ENCODE results near the gene COX7A2L. TPM values are rescaled to one million over a fixed set of nuclear protein-coding genes. Genes with fewer than 3 reads are reported as not detected.

COX7A2L gene
- total RNA-seq, 1 donor from 2014 or later = 126 TPM

- no peak overlapping the region for H3K27ac ChIP-seq (ENCODE audit: low read depth, low read length)
- no peak for DNase-seq (ENCODE audit: low read depth)
- H3K9me3 ChIP-seq (ENCODE audit: insufficient read depth, low read depth, low read length) = no peaks in the 10 kb centered on the region
- H3K36me3 ChIP-seq (ENCODE audit: insufficient read depth, low read length) = no peaks in the 10 kb centered on the region
- no peak overlapping the region for H3K9ac ChIP-seq (ENCODE audit: low read length)
- no peak overlapping the region for H2AFZ ChIP-seq (ENCODE audit: low read depth, low read length)
- no peak for TF ChIP-seq EZH2 (IDR thresholded peaks at IDR 0.05; ENCODE audit: insufficient read depth, low read length)
- TF ChIP-seq, protein P1, sequence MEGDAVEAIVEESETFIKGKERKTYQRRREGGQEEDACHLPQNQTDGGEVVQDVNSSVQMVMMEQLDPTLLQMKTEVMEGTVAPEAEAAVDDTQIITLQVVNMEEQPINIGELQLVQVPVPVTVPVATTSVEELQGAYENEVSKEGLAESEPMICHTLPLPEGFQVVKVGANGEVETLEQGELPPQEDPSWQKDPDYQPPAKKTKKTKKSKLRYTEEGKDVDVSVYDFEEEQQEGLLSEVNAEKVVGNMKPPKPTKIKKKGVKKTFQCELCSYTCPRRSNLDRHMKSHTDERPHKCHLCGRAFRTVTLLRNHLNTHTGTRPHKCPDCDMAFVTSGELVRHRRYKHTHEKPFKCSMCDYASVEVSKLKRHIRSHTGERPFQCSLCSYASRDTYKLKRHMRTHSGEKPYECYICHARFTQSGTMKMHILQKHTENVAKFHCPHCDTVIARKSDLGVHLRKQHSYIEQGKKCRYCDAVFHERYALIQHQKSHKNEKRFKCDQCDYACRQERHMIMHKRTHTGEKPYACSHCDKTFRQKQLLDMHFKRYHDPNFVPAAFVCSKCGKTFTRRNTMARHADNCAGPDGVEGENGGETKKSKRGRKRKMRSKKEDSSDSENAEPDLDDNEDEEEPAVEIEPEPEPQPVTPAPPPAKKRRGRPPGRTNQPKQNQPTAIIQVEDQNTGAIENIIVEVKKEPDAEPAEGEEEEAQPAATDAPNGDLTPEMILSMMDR (IDR thresholded peaks at IDR 0.05; ENCODE audit: insufficient read depth, low read depth, low read length) = no peak
- H3K27ac Mint-ChIP-seq (ENCODE audit: unreplicated experiment) = no peak overlapping the region
- no peaks in the 10 kb centered on the region for H3K79me2 ChIP-seq (ENCODE audit: insufficient read depth, low read length)
- H3K27me3 Mint-ChIP-seq (ENCODE audit: low read depth, unreplicated experiment) = no peaks in the 10 kb centered on the region
- H3K9me3 Mint-ChIP-seq (ENCODE audit: unreplicated experiment) = no peaks in the 10 kb centered on the region
- no peak overlapping the region for H3K4me2 ChIP-seq (ENCODE audit: low read length)
- no peaks in the 10 kb centered on the region for H3K36me3 Mint-ChIP-seq (ENCODE audit: low read depth, unreplicated experiment)
- H3K4me3 Mint-ChIP-seq (ENCODE audit: unreplicated experiment) = no peak overlapping the region
- H3K27me3 ChIP-seq (ENCODE audit: insufficient read depth, low read length) = peaks cover 6% of the 10 kb centered on the region
- no peaks in the 10 kb centered on the region for H4K20me1 ChIP-seq (ENCODE audit: insufficient read depth, low read length)
- no peaks in the 10 kb centered on the region for H3K4me1 ChIP-seq (ENCODE audit: insufficient read depth, low read length)
- H3K4me1 Mint-ChIP-seq (ENCODE audit: low read depth, unreplicated experiment) = peaks cover 5% of the 10 kb centered on the region
- no peak overlapping the region for H3K4me3 ChIP-seq (ENCODE audit: insufficient read depth, low read depth, low read length)
- no peak for FAIRE-seq
These were observed 8.0 kb upstream of the COX7A2L start for GRCh38 chr2:42368817-42369531.

GRCh38 chr2:42367835-42368234 is 6.8 kb upstream of the COX7A2L start:
- H3K9me3 ChIP-seq (ENCODE audit: insufficient read depth, low read depth, low read length) = no peaks in the 10 kb centered on the region
- H3K4me2 ChIP-seq (ENCODE audit: low read length) = no peak overlapping the region
- peaks cover 5% of the 10 kb centered on the region for H3K4me1 Mint-ChIP-seq (ENCODE audit: low read depth, unreplicated experiment)
- no peaks in the 10 kb centered on the region for H3K36me3 Mint-ChIP-seq (ENCODE audit: low read depth, unreplicated experiment)
- no peaks in the 10 kb centered on the region for H4K20me1 ChIP-seq (ENCODE audit: insufficient read depth, low read length)
- H3K4me1 ChIP-seq (ENCODE audit: insufficient read depth, low read length) = no peaks in the 10 kb centered on the region
- no peaks in the 10 kb centered on the region for H3K27me3 Mint-ChIP-seq (ENCODE audit: low read depth, unreplicated experiment)
- H3K9me3 Mint-ChIP-seq (ENCODE audit: unreplicated experiment) = no peaks in the 10 kb centered on the region
- peaks cover 9% of the 10 kb centered on the region for H3K27me3 ChIP-seq (ENCODE audit: insufficient read depth, low read length)
- no peaks in the 10 kb centered on the region for H3K79me2 ChIP-seq (ENCODE audit: insufficient read depth, low read length)
- no peak overlapping the region for H3K27ac ChIP-seq (ENCODE audit: low read depth, low read length)
- no peak overlapping the region for H3K4me3 Mint-ChIP-seq (ENCODE audit: unreplicated experiment)
- TF ChIP-seq EZH2 (IDR thresholded peaks at IDR 0.05; ENCODE audit: insufficient read depth, low read length) = no peak
- TF ChIP-seq, protein P1 (IDR thresholded peaks at IDR 0.05; ENCODE audit: insufficient read depth, low read depth, low read length) = no peak
- no peak overlapping the region for H3K9ac ChIP-seq (ENCODE audit: low read length)
- DNase-seq (ENCODE audit: low read depth) (no peak), FAIRE-seq (no peak)
- H3K36me3 ChIP-seq (ENCODE audit: insufficient read depth, low read length) = no peaks in the 10 kb centered on the region
- H3K27ac Mint-ChIP-seq (ENCODE audit: unreplicated experiment) = no peak overlapping the region
- no peak overlapping the region for H2AFZ ChIP-seq (ENCODE audit: low read depth, low read length)
- H3K4me3 ChIP-seq (ENCODE audit: insufficient read depth, low read depth, low read length) = no peak overlapping the region

DNA sequence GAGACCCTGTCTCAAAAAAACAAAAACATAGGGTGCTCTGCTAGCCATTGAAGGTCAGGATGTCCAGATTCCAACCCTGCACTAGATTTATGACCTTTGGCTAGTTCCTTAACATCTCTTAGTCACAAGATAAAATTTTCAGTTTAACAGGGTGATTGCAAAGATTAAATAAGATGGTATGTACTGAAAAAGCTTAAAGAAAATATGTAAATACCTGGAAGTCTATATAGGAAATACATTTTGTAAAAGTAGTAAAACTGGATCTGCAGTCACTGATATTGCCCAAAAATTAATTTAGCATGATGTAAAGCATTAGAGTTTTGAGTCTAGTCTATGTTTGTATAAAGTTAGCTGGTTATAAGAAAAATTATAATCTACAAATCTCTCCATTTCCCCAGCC is 5.4 kb upstream of the COX7A2L start:
- DNase-seq (ENCODE audit: low read depth) = no peak
- H3K27me3 ChIP-seq (ENCODE audit: insufficient read depth, low read length) = peaks cover 9% of the 10 kb centered on the region
- no peak overlapping the region for H3K27ac Mint-ChIP-seq (ENCODE audit: unreplicated experiment)
- H3K36me3 ChIP-seq (ENCODE audit: insufficient read depth, low read length) = no peaks in the 10 kb centered on the region
- no peaks in the 10 kb centered on the region for H3K27me3 Mint-ChIP-seq (ENCODE audit: low read depth, unreplicated experiment)
- H3K79me2 ChIP-seq (ENCODE audit: insufficient read depth, low read length) = no peaks in the 10 kb centered on the region
- no peak overlapping the region for H3K27ac ChIP-seq (ENCODE audit: low read depth, low read length)
- H3K4me3 Mint-ChIP-seq (ENCODE audit: unreplicated experiment) = no peak overlapping the region
- H3K9me3 Mint-ChIP-seq (ENCODE audit: unreplicated experiment) = no peaks in the 10 kb centered on the region
- no peaks in the 10 kb centered on the region for H3K4me1 Mint-ChIP-seq (ENCODE audit: low read depth, unreplicated experiment)
- no peaks in the 10 kb centered on the region for H3K36me3 Mint-ChIP-seq (ENCODE audit: low read depth, unreplicated experiment)
- no peak overlapping the region for H3K4me2 ChIP-seq (ENCODE audit: low read length)
- H2AFZ ChIP-seq (ENCODE audit: low read depth, low read length) = no peak overlapping the region
- H3K9ac ChIP-seq (ENCODE audit: low read length) = no peak overlapping the region
- H3K4me1 ChIP-seq (ENCODE audit: insufficient read depth, low read length) = no peaks in the 10 kb centered on the region
- FAIRE-seq = no peak
- H3K4me3 ChIP-seq (ENCODE audit: insufficient read depth, low read depth, low read length) = no peak overlapping the region
- no peaks in the 10 kb centered on the region for H3K9me3 ChIP-seq (ENCODE audit: insufficient read depth, low read depth, low read length)
- no peaks in the 10 kb centered on the region for H4K20me1 ChIP-seq (ENCODE audit: insufficient read depth, low read length)
- TF ChIP-seq, protein P1 (IDR thresholded peaks at IDR 0.05; ENCODE audit: insufficient read depth, low read depth, low read length) = no peak
- no peak for TF ChIP-seq EZH2 (IDR thresholded peaks at IDR 0.05; ENCODE audit: insufficient read depth, low read length)
